ENCODE results near the gene PPP1R3E. TPM values are rescaled to one million over a fixed set of nuclear protein-coding genes. Genes with fewer than 3 reads are reported as not detected.

The PPP1R3E gene
- total and polyA plus RNA-seq, 2 of the 13 experiments (the other 11 are each of a cell fraction or from before 2014, with no cell fraction given) = 16.5 to 26.5 TPM

GRCh38 chr14:23299986-23300686 is 2.5 kb downstream of the PPP1R3E start (continued):
- no peak for TF ChIP-seq HNF1A (IDR thresholded peaks at IDR 0.05; ENCODE audit: low read depth)
- no peak for TF ChIP-seq HNF1A (CRISPR knock-in tag; IDR thresholded peaks at IDR 0.05; ENCODE audit: borderline replicate concordance)
- peak; percentile 58; the same call in 1 of the 2 replicates for TF ChIP-seq BRCA1 (CRISPR knock-in tag; IDR thresholded peaks at IDR 0.05)
- TF ChIP-seq ZNF251 (CRISPR knock-in tag; IDR thresholded peaks at IDR 0.05) = no peak
- no peak for TF ChIP-seq PLRG1 (conservative IDR thresholded peaks at IDR 0.05)
- no peak for TF ChIP-seq FOSL2 (CRISPR knock-in tag; IDR thresholded peaks at IDR 0.05)
- no peak for TF ChIP-seq NR2F6 (IDR thresholded peaks at IDR 0.05)
- no peak for TF ChIP-seq NR2F6 (CRISPR knock-in tag; IDR thresholded peaks at IDR 0.05)
- no peak for TF ChIP-seq CEBPG (CRISPR knock-in tag; IDR thresholded peaks at IDR 0.05)
- TF ChIP-seq NPAS2 (CRISPR knock-in tag; IDR thresholded peaks at IDR 0.05; ENCODE audit: borderline replicate concordance) = no peak
- TF ChIP-seq ATF5 (CRISPR knock-in tag; IDR thresholded peaks at IDR 0.05; ENCODE audit: low read depth) = no peak
- 0 out of 2 replicates have a peak, but pooled peaks have one; percentile 28 for TF ChIP-seq ZSCAN20 (CRISPR knock-in tag; IDR thresholded peaks at IDR 0.05; ENCODE audit: borderline replicate concordance)
- no peak for TF ChIP-seq DRAP1 (CRISPR knock-in tag; IDR thresholded peaks at IDR 0.05)
- no peak for TF ChIP-seq NR2F1 (CRISPR knock-in tag; IDR thresholded peaks at IDR 0.05)
- TF ChIP-seq ZNF652 (CRISPR knock-in tag; IDR thresholded peaks at IDR 0.05; ENCODE audit: borderline replicate concordance, low read depth) = no peak
- TF ChIP-seq BRF2 (CRISPR knock-in tag; IDR thresholded peaks at IDR 0.05) = no peak
- no peak for TF ChIP-seq NKX3-1 (CRISPR knock-in tag; IDR thresholded peaks at IDR 0.05)
- peak; percentile 41 for TF ChIP-seq ZSCAN29 (CRISPR knock-in tag; conservative IDR thresholded peaks at IDR 0.05)
- TF ChIP-seq ELF4 (CRISPR knock-in tag; IDR thresholded peaks at IDR 0.05; ENCODE audit: borderline replicate concordance) = 0 out of 2 replicates have a peak, but pooled peaks have one; percentile 16
- TF ChIP-seq PATZ1 (CRISPR knock-in tag; IDR thresholded peaks at IDR 0.05) = no peak
- TF ChIP-seq CREB1 (IDR thresholded peaks at IDR 0.05) = no peak
- no peak for TF ChIP-seq CREB1 (CRISPR knock-in tag; IDR thresholded peaks at IDR 0.05)
- TF ChIP-seq ZNF790 (CRISPR knock-in tag; IDR thresholded peaks at IDR 0.05; ENCODE audit: borderline replicate concordance) = no peak
- no peak for TF ChIP-seq AGO1 (IDR thresholded peaks at IDR 0.05; ENCODE audit: low read depth, low read length, poor library complexity, severe bottlenecking)
